ENCODE results near the gene CIART. TPM values are rescaled to one million over a fixed set of nuclear protein-coding genes. Genes with fewer than 3 reads are reported as not detected.

The CIART gene, protein sequence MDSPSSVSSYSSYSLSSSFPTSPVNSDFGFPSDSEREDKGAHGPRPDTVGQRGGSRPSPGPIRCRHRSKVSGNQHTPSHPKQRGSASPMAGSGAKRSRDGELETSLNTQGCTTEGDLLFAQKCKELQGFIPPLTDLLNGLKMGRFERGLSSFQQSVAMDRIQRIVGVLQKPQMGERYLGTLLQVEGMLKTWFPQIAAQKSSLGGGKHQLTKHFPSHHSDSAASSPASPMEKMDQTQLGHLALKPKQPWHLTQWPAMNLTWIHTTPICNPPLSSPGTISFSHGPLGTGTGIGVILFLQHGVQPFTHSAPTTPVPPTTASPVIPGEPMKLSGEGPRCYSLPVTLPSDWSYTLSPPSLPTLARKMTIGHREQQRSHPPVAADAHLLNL
- total RNA-seq = 3.6 and 4.8 TPM in 2 replicates

DNA sequence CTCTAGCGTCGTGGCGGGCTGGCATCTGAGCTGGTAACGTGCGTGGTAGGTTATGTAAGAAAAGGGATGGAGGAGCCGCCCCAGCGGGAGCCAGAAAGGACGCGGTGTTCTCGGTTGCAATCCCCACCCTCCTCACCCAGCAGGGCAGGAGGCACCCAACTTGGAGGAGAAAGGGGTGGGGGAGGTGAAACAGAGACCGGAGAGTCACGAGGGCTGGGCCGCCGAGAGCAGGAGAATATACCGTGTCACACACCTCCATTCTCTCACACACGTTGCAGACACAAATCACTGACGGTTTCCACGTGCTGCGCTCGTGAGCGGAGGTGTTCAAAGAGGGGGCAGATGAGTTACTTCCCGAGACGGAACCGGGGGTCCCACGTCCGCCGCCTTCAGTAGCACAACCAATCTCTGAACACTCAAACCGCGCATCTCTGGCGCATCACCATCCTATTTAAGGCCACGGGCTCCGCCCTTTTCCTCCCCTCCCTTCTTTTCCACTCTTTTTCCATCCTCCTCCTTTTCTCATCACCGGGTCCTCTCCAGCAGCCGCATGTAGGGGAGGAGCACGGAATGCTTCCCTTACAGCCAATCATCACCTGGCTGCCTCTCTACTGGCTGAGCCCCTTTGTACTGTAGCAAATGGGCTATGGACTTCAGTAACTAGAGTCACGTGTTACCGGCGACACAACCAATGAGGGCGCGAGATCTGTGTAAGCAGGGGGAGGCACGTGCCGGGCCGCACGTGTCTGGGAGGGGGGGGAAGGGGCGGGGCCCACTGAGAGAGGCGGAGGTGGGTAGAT, at the start of gene CIART:
Gene CIART, plus strand, starts transcription at position 797 of the 800 bp plus-strand sequence. CDS start 714 bp downstream, outside the sequence.

DNA sequence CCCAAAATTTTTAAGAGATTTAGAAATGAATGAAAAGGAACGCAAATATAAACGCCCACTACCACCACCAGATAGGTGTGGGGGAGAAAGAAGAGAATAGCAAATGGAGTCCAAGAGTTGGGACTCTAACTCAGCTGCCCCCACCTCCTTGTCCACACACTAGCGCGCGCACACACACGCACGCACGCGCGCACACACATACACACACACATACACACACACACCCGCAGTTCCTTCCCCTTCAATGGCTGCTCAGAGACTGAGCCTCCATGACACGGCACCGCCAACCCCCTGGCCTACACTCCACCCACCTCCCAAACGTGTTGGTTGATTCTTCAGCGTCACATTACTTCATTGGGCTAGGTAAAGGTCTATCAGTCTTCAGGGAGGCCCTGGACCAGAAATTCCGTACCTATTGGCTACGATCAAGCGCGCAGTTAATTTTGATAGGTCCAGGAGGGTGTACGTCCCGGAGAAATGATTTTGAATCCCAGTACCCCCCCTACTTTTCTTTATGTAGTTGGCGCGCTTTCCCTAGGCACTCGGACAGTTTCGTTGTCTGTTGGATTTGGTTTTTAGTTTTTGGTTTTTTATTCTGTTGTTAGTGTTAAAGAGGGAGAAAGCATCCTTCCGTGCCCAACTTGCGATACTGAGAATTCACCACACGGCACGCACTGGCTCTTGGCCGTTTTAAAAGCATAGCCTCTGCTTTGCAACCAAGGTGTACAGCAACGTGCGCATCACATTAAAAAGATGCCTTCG, 46.3 kb upstream of the CIART start, which contains the start of gene ANP32E:
Gene ANP32E, minus strand, starts transcription at position 261 of the 762 bp plus-strand sequence. CDS start 326 bp downstream, outside the sequence.

DNA sequence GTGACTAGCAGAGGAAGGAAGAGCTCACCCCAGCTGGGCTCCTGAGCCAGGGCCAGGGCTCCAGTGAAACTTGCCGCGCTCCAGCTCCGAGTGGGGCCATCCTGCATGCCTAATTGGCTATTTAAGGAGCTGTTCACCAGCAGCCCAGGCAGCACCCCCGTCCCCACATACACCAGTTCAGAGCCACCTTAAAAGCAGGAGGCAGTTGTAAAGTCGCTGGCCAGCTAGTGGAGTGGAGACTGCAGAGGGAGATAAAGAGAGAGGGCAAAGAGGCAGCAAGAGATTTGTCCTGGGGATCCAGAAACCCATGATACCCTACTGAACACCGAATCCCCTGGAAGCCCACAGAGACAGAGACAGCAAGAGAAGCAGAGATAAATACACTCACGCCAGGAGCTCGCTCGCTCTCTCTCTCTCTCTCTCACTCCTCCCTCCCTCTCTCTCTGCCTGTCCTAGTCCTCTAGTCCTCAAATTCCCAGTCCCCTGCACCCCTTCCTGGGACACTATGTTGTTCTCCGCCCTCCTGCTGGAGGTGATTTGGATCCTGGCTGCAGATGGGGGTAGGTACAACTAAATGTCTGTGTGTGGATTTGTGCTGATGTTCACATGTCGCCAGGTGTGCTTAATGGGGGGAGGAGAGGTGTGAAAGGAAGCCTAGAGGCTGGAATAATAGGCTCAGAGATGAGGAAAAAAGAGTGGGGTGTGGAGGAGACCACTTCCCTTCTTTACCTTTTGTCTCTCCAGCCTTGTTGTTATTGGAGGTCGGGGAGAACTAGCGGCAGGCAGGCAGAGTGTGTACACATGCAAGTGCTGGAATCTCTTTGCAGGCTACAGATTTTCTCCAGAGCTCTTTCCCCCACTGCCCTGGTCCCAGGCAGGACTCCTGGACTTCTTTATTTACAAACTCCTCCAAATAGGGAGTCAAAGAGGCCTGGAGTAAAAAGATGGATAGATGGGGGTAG, 24.4 kb upstream of the CIART start, which contains the start of gene CA14:
Gene CA14, plus strand, starts transcription at position 151 of the 962 bp plus-strand sequence. Its CDS starts 355 bp downstream, at position 506.

DNA sequence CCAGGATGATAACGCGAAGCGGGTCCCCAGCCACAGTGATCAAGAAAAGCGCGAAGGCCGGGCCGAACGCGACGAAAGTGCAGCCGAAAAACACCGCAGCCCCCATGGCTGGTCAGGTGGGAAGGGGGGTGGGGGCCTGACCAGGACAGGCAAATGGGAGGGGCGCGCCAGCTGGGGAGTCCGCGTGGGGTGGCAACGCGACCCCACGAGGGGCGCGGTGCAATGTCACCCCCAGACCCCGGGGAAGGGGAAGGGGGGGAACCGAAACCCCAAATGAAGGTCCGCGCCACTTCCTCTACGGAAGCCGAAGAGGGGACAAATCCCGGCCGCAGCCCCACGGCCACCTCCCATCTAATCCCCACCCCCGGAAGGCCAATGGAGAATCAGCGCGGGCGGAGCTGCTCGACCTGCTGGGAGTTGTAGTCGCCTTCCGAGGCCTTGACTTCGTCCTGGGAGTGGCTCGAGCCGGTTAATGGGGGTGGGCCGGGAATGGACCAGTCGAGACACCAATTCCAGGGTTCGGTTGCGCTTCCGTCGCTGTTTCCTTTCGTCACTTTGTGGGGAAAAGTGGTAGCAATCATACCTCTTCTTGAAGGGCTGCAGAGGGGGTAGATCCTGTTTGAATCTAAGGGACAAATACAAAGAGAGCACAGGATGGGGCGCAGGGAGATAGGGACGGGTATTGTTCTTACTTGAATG, 13.5 kb upstream of the CIART start, which contains the start of gene APH1A:
Gene APH1A, minus strand, starts transcription at position 312 of the 699 bp plus-strand sequence. Its CDS starts 206 bp downstream, at position 106.

DNA sequence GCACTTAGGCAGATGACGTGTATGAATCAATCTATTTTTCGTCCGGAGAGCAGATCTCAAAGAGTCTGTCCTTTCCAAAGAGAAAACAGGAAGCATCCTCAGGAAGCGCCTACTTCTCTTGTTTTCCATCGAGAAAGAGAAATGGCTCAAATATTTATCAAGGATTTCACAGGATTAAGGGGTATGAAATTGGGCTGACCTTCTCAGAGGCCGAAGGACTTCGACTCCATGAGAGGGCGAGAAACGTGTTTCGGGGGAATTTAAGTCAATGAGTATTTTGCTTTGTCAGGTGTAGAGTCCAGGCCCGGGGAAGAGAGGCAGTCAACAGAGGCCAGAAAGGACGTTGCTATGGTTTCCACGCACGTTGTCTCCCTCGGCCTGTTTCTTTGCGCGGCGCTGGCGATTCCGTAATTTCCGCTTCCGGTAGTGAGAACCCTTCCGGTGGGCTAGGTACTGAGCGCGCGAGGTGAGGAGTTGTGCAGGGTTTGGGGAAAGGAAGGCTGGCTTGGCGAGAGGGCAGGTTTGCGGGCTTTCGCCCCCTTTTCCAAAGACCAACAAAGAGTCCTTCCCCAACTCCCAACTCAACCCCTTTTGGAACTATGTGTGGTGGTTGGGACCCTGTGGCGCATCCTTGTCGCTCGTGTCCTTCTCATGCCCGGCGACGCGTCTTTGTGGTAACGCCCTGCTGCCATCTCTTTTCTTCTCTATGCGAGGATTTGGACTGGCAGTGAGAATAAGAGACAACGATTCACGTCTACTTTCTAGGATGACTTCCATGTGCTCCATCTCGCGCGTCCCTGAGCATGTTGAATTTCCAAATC, 11.3 kb downstream of the CIART start, which contains the start of gene MRPS21:
Gene MRPS21, plus strand, starts transcription at position 429 of the 821 bp plus-strand sequence. CDS start 506 bp downstream, outside the sequence.

Other genes with a start within 250 kb of the CIART start
- gene VPS45, start 214.8 kb upstream of the CIART start, total RNA-seq = 43.6 and 43.7 TPM in 2 replicates
- gene PLEKHO1, start 132.6 kb upstream of the CIART start, total RNA-seq = 38.6 and 49.7 TPM in 2 replicates
- 19.0 and 28.4 TPM in 2 replicates for gene ANP32E, start 46.4 kb upstream of the CIART start, total RNA-seq
- not detected in 2 replicates for gene CA14, start 24.8 kb upstream of the CIART start, total RNA-seq
- 57.4 and 84.6 TPM in 2 replicates for gene APH1A, start 13.5 kb upstream of the CIART start, total RNA-seq
- gene C1orf54, start 9.8 kb upstream of the CIART start, total RNA-seq = 6.7 and 38.0 TPM in 2 replicates
- 34.7 and 52.0 TPM in 2 replicates for gene MRPS21, start 11.3 kb downstream of the CIART start, total RNA-seq
- 34.4 and 46.5 TPM in 2 replicates for gene PRPF3, start 39.0 kb downstream of the CIART start, total RNA-seq
- 6.8 and 11.3 TPM in 2 replicates for gene RPRD2, start 81.6 kb downstream of the CIART start, total RNA-seq
- gene TARS2, start 204.9 kb downstream of the CIART start, total RNA-seq = 11.6 and 16.7 TPM in 2 replicates
- 5.3 and 15.8 TPM in 2 replicates for gene ECM1, start 225.6 kb downstream of the CIART start, total RNA-seq
- not detected in 2 replicates for gene FALEC, start 233.2 kb downstream of the CIART start, total RNA-seq